Prostate gland (tissue), 2 donors: ENCODE data around the gene CACNA2D4. TPM values are rescaled to one million over a fixed set of nuclear protein-coding genes. Genes with fewer than 3 reads are reported as not detected.

ENCODE experiments used
- DNase-seq: peaks from one replicate; pipeline ENCODE4 v3.0.0-alpha.2; 2019; ENCODE audit warnings: low spot score
- H3K27ac ChIP-seq, 2 donors: fragments of 200-600 bp; sonication (generic); 2 replicates each; pipeline ENCODE4 v1.5.1; 2017 to 2019
- H3K27me3 ChIP-seq: fragments of 200-600 bp; sonication (generic); replicated peaks from 2 replicates; pipeline ENCODE4 v1.5.1; 2019; ENCODE audit not compliant: insufficient read depth
- H3K36me3 ChIP-seq, 2 donors: fragments of 200-600 bp; sonication (generic); 1 replicate in 1 of 2; 2 replicates in 1 of 2; pipeline versions ENCODE4 v1.5.1 to v1.8.1; 2017 to 2019
- H3K4me1 ChIP-seq: fragments of 200-600 bp; sonication (generic); replicated peaks from 2 replicates; pipeline ENCODE4 v1.5.1; 2019
- H3K4me3 ChIP-seq, 2 donors: fragments of 200-600 bp; sonication (generic); 2 replicates each; pipeline ENCODE4 v1.5.1; 2017 to 2019
- H3K9me3 ChIP-seq: fragments of 200-600 bp; sonication (generic); 2 replicates; pipeline ENCODE4 v1.5.1; 2017
- CTCF ChIP-seq, 4 experiments: fragments of 200-600 bp in 2 of 4; fragments of 450-650 bp in 2 of 4; sonication (generic) in 2 of 4; IDR thresholded peaks; 1 replicate in 3 of 4; 2 replicates in 1 of 4; pipeline ENCODE4 v1.5.1; 2016 to 2019; ENCODE audit warnings: antibody characterized with exemption in 4 of 4, mild to moderate bottlenecking in 2 of 4, moderate library complexity in 2 of 4
- POLR2A ChIP-seq: fragments of 450-650 bp; IDR thresholded peaks from one replicate; pipeline ENCODE4 v1.6.1; 2016; ENCODE audit warnings: antibody characterized with exemption, mild to moderate bottlenecking
- POLR2AphosphoS5 ChIP-seq: sonication (generic); formaldehyde crosslinking; IDR thresholded peaks from one replicate; pipeline ENCODE4 v1.6.1; 2017; ENCODE audit warnings: antibody characterized with exemption
- WGBS: methylation state at CpG from one replicate; pipeline ENCODE4 v1.1.5; 2018; 5-methylcytosine and 5-hydroxymethylcytosine counted together
- intact Hi-C: fragments of 100-400 bp; cut with DNase I; formaldehyde crosslinking; loops from one replicate; pipeline ENCODE4 v1.14.2; 2022
- total RNA-seq, 2 donors: library from RNA; depleted of rRNA; stranded (reverse); fragments of >200 nt; gene quantifications; one replicate each; pipeline ENCODE4 v1.1.0, GENCODE V29; 2016

Gene CACNA2D4
- total RNA-seq, 2 donors from 2014 or later, result 1.4 to 9.4 TPM

- intact Hi-C loops, result no loop called here
- Histone ChIP-seq H3K27ac (no peak overlapping the region), H3K27me3 (no peaks in the 10 kb centered on the region), H3K4me1 (no peaks in the 10 kb centered on the region), H3K4me3 (no peak overlapping the region), H3K36me3 (no peaks in the 10 kb centered on the region), H3K9me3 (no peaks in the 10 kb centered on the region)
- TF ChIP-seq CTCF (IDR thresholded peaks at IDR 0.05) (no peak), POLR2AphosphoS5 (no peak), POLR2A (no peak)
- DNase-seq, result no peak
- 80% methylated on average over 16 of the region's 16 CpGs for WGBS
Measured at GRCh38 chr12:1828856-1829255, 89.6 kb downstream of the CACNA2D4 start.

- Histone ChIP-seq H3K27ac (no peak overlapping the region), H3K4me1 (no peaks in the 10 kb centered on the region), H3K36me3 (no peaks in the 10 kb centered on the region), H3K9me3 (no peaks in the 10 kb centered on the region), H3K4me3 (no peak overlapping the region), H3K27me3 (no peaks in the 10 kb centered on the region)
- intact Hi-C loops, result no loop called here
- WGBS, result 86% methylated on average over 38 of the region's 38 CpGs
- DNase-seq, result no peak
- TF ChIP-seq POLR2AphosphoS5 (no peak), POLR2A (no peak), CTCF (IDR thresholded peaks at IDR 0.05) (no peak)
Measured at GRCh38 chr12:1827826-1828805, 90.3 kb downstream of the CACNA2D4 start.

- no peaks in the 10 kb centered on the region for H3K27me3 ChIP-seq
- 69% methylated on average over 25 of the region's 25 CpGs for WGBS
- no peaks in the 10 kb centered on the region for H3K4me1 ChIP-seq
- H3K9me3 ChIP-seq, result no peaks in the 10 kb centered on the region
- no peak for DNase-seq
- no peak overlapping the region for H3K27ac ChIP-seq
- intact Hi-C loops, result no loop called here
- H3K4me3 ChIP-seq, result no peak overlapping the region
- TF ChIP-seq POLR2A, result no peak
- TF ChIP-seq POLR2AphosphoS5, result no peak
- TF ChIP-seq CTCF (IDR thresholded peaks at IDR 0.05), result no peak
- H3K36me3 ChIP-seq, result no peaks in the 10 kb centered on the region
Measured at GRCh38 chr12:1826867-1827705, 91.4 kb downstream of the CACNA2D4 start.

- Histone ChIP-seq H3K27ac (no peak overlapping the region), H3K27me3 (peaks cover 6% of the 10 kb centered on the region), H3K4me1 (no peaks in the 10 kb centered on the region), H3K4me3 (no peak overlapping the region), H3K9me3 (no peaks in the 10 kb centered on the region), H3K36me3 (no peaks in the 10 kb centered on the region)
- 66% methylated on average over 15 of the region's 15 CpGs for WGBS
- no peak for DNase-seq
- TF ChIP-seq POLR2AphosphoS5 (no peak), POLR2A (no peak), CTCF (IDR thresholded peaks at IDR 0.05) (no peak)
- intact Hi-C loops, result no loop called here
Measured at GRCh38 chr12:1826401-1826800, 92.1 kb downstream of the CACNA2D4 start.
